ENCODE measurements around the gene GSPT1.
"Not testable (repeated sequence)": the region's sequence is repeated elsewhere in the genome, so short reads cannot be mapped to it uniquely, and the experiment has no call there.

- not testable (repeated sequence) for TF ChIP-seq EZH2, CTCF, EZH2phosphoT487 (IDR thresholded peaks at IDR 0.05)
Observed at GRCh38 chr16:11924046-11924445, 8.3 kb upstream of the GSPT1 start.

Data from neural progenitor cell (in vitro differentiated cells).